ENCODE measurements around the gene CD300LG. TPM values are rescaled to one million over a fixed set of nuclear protein-coding genes. Genes with fewer than 3 reads are reported as not detected.
"Not testable (repeated sequence)": the region's sequence is repeated elsewhere in the genome, so short reads cannot be mapped to it uniquely, and the experiment has no call there.

Gene CD300LG
- total RNA-seq, 1 donor from 2014 or later = not detected

GRCh38 chr17:43861960-43862359 is 15.0 kb downstream of the CD300LG start:
- no peaks in the 10 kb centered on the region for H3K9me3 Mint-ChIP-seq (ENCODE audit: unreplicated experiment)

DNA sequence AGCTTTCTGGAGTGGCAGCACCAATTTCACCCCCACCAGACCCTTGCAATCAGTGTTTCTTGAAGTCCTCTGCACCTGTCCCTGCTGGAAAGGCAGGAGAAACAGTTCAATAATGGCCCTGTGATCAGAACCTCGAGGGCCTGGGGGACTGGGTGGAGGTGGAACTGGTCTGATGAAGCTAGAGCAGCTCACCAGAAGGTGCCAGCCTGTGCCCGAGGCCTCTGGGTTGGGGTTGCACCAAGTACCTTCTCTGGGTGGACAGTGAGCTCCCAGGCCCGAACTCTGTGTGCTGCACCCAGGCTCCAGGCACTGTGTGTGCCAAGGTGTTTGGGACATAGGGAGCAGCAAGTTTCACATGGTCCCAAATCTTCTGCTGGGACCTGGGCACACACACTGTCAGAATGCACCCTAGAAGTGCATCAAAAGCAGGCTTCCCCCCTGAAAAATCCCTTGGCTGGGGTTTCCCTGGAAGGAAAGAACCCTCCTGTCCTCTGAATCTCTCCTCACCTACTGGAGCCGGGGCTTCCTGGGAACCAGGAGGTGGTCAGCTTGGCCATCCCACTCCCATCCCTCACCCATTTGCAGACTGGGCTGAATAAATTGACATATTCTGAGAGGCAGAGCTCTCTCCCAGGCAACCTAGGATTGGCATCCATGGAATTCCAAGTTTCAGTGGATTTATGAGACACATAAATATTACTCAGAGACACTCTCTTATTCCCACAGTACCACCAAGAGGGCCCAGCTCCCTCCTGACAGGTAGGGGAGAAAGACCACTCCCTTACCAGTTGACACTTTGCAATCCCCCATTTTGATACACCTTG is 17.4 kb downstream of the CD300LG start:
- no peaks in the 10 kb centered on the region for H3K4me1 Mint-ChIP-seq (ENCODE audit: unreplicated experiment)
- no peak overlapping the region for H3K27ac Mint-ChIP-seq (ENCODE audit: unreplicated experiment)
- H3K27me3 Mint-ChIP-seq (ENCODE audit: unreplicated experiment) = peaks cover 41% of the 10 kb centered on the region
- no peak for DNase-seq (ENCODE audit: extremely low spot score, unreplicated experiment)
- H3K36me3 Mint-ChIP-seq (ENCODE audit: unreplicated experiment) = no peaks in the 10 kb centered on the region
- TF ChIP-seq, protein P1, sequence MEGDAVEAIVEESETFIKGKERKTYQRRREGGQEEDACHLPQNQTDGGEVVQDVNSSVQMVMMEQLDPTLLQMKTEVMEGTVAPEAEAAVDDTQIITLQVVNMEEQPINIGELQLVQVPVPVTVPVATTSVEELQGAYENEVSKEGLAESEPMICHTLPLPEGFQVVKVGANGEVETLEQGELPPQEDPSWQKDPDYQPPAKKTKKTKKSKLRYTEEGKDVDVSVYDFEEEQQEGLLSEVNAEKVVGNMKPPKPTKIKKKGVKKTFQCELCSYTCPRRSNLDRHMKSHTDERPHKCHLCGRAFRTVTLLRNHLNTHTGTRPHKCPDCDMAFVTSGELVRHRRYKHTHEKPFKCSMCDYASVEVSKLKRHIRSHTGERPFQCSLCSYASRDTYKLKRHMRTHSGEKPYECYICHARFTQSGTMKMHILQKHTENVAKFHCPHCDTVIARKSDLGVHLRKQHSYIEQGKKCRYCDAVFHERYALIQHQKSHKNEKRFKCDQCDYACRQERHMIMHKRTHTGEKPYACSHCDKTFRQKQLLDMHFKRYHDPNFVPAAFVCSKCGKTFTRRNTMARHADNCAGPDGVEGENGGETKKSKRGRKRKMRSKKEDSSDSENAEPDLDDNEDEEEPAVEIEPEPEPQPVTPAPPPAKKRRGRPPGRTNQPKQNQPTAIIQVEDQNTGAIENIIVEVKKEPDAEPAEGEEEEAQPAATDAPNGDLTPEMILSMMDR (IDR thresholded peaks at IDR 0.05) = no peak
- no peak overlapping the region for H3K4me3 Mint-ChIP-seq (ENCODE audit: unreplicated experiment)
- no peaks in the 10 kb centered on the region for H3K9me3 Mint-ChIP-seq (ENCODE audit: unreplicated experiment)

More at GRCh38 chr17:43861960-43862359, 15.0 kb downstream of the CD300LG start:
- TF ChIP-seq, protein P1 (IDR thresholded peaks at IDR 0.05) = no peak
- H3K4me1 Mint-ChIP-seq (ENCODE audit: unreplicated experiment) = no peaks in the 10 kb centered on the region
- H3K4me3 Mint-ChIP-seq (ENCODE audit: unreplicated experiment) = no peak overlapping the region
- DNase-seq (ENCODE audit: extremely low spot score, unreplicated experiment) = no peak
- peaks cover 38% of the 10 kb centered on the region for H3K27me3 Mint-ChIP-seq (ENCODE audit: unreplicated experiment)
- no peaks in the 10 kb centered on the region for H3K36me3 Mint-ChIP-seq (ENCODE audit: unreplicated experiment)
- H3K27ac Mint-ChIP-seq (ENCODE audit: unreplicated experiment) = no peak overlapping the region

- Mint-ChIP-seq H3K4me3 (ENCODE audit: unreplicated experiment) (no peak overlapping the region), H3K4me1 (ENCODE audit: unreplicated experiment) (no peaks in the 10 kb centered on the region), H3K27me3 (ENCODE audit: unreplicated experiment) (peaks cover 64% of the 10 kb centered on the region), H3K9me3 (ENCODE audit: unreplicated experiment) (no peaks in the 10 kb centered on the region), H3K36me3 (ENCODE audit: unreplicated experiment) (no peaks in the 10 kb centered on the region), H3K27ac (ENCODE audit: unreplicated experiment) (no peak overlapping the region)
- TF ChIP-seq, protein P1 (IDR thresholded peaks at IDR 0.05) = no peak
- DNase-seq (ENCODE audit: extremely low spot score, unreplicated experiment) = no peak
Observed at GRCh38 chr17:43868226-43868994, 21.4 kb downstream of the CD300LG start.

GRCh38 chr17:43869031-43869430 is 22.1 kb downstream of the CD300LG start:
- not testable (repeated sequence) for H3K27ac Mint-ChIP-seq (ENCODE audit: unreplicated experiment); H3K36me3 Mint-ChIP-seq (ENCODE audit: unreplicated experiment); H3K4me3 Mint-ChIP-seq (ENCODE audit: unreplicated experiment); H3K9me3 Mint-ChIP-seq (ENCODE audit: unreplicated experiment); H3K4me1 Mint-ChIP-seq (ENCODE audit: unreplicated experiment); DNase-seq (ENCODE audit: extremely low spot score, unreplicated experiment)
- peaks cover 66% of the 10 kb centered on the region for H3K27me3 Mint-ChIP-seq (ENCODE audit: unreplicated experiment)

DNA sequence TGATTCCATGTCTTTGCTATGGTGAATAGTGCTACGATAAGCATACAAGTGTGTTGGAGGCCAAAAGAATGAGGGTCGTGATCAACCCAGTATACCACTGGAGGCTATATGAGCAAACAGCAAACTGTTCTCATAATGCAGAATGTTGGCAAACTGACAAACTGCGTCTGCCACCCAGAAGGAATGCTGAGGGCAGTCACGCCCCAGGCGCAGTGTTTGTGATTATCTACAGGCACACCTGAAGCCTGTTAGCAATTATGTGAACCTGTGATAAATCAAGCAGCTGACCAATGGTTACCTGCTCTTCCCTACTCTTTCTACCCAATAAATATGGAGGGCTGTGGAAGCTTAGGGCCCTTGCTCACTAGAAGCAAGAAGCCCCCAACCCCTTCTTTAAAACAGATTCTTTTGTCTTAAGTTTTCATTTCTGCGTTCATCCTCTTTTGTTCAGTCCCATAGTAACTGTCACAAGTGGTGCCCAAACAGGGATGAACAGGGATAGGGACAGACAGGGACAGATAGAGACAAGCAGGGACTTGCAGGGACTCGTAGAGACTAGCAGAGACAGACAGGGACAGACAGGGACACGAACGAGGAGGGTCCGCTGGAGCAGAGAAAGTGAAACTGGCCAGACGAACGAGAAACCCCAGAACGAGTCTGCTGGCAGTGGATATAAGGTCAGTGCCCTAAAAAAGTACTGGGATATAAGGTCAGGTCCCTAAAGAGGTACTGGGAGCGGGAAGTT is 25.1 kb downstream of the CD300LG start:
- Mint-ChIP-seq H3K4me3 (ENCODE audit: unreplicated experiment) (no peak overlapping the region), H3K9me3 (ENCODE audit: unreplicated experiment) (no peaks in the 10 kb centered on the region), H3K27me3 (ENCODE audit: unreplicated experiment) (peaks cover 59% of the 10 kb centered on the region), H3K27ac (ENCODE audit: unreplicated experiment) (no peak overlapping the region), H3K36me3 (ENCODE audit: unreplicated experiment) (no peaks in the 10 kb centered on the region), H3K4me1 (ENCODE audit: unreplicated experiment) (no peaks in the 10 kb centered on the region)
- TF ChIP-seq, protein P1 (IDR thresholded peaks at IDR 0.05) = no peak
- DNase-seq (ENCODE audit: extremely low spot score, unreplicated experiment) = no peak
